Bronchial smooth muscle cell (primary cell): Measurements from ENCODE around the gene RPS3. TPM values are rescaled to one million over a fixed set of nuclear protein-coding genes. Genes with fewer than 3 reads are reported as not detected.

Experiments used
- total RNA-seq: library from RNA; depleted of rRNA; stranded (reverse); fragments of >200 nt; gene quantifications from 2 replicates; pipeline ENCODE4 v1.2.1, GENCODE V29; 2014

The RPS3 gene
- 2,288 and 3,828 TPM in 2 replicates for total RNA-seq

GRCh38 chr11:75399344-75400145, at the start of gene RPS3:
RPS3 (plus strand) TSS chr11:75399518; CDS start chr11:75399548, 30 bp downstream.

GRCh38 chr11:75351541-75351790, 47.9 kb upstream of the RPS3 start, which contains the start of gene ARRB1:
ARRB1 (minus strand) TSS chr11:75351661; CDS start chr11:75351607, 54 bp downstream.

GRCh38 chr11:75432911-75433321, 33.6 kb downstream of the RPS3 start, which contains the start of gene KLHL35:
KLHL35 (minus strand) TSS chr11:75433203; CDS start chr11:75430629, 2,574 bp downstream.

Other genes starting within 250 kb of the RPS3 start
- gene SLCO2B1, start 248.4 kb upstream of the RPS3 start, total RNA-seq: not detected in 2 replicates
- gene TPBGL, start 158.7 kb upstream of the RPS3 start, total RNA-seq: not detected in 2 replicates
- 26.3 and 62.9 TPM in 2 replicates for gene ARRB1, start 47.9 kb upstream of the RPS3 start, total RNA-seq
- 0.43 and 2.5 TPM in 2 replicates for gene KLHL35, start 33.7 kb downstream of the RPS3 start, total RNA-seq
- gene GDPD5, start 126.4 kb downstream of the RPS3 start, total RNA-seq: 0.79 and 1.4 TPM in 2 replicates
- gene SERPINH1, start 162.7 kb downstream of the RPS3 start, total RNA-seq: 484 and 891 TPM in 2 replicates